ENCODE results near the gene SHISA3.

Gene SHISA3

GRCh38 chr4:42391355-42391664 lies 6.0 kb upstream of the SHISA3 start:
- DNase-seq (ENCODE audit: extremely low read depth in 1 of 2, low read depth in 1 of 2): no peak

- no peak for DNase-seq (ENCODE audit: extremely low read depth in 1 of 2, low read depth in 1 of 2)
These were observed 5.3 kb upstream of the SHISA3 start for GRCh38 chr4:42391981-42392380.

GRCh38 chr4:42392436-42392835 lies 4.9 kb upstream of the SHISA3 start:
- no peak for DNase-seq (ENCODE audit: extremely low read depth in 1 of 2, low read depth in 1 of 2)

GRCh38 chr4:42395595-42395994 lies 1.7 kb upstream of the SHISA3 start:
- DNase-seq (ENCODE audit: extremely low read depth in 1 of 2, low read depth in 1 of 2): no peak

GRCh38 chr4:42396361-42396751 lies 932 bp upstream of the SHISA3 start:
- DNase-seq (ENCODE audit: extremely low read depth in 1 of 2, low read depth in 1 of 2): no peak

GRCh38 chr4:42397635-42398170 lies 415 bp downstream of the SHISA3 start:
- DNase-seq (ENCODE audit: extremely low read depth in 1 of 2, low read depth in 1 of 2): no peak

- no peak for DNase-seq (ENCODE audit: extremely low read depth in 1 of 2, low read depth in 1 of 2)
These were observed 1.0 kb downstream of the SHISA3 start for GRCh38 chr4:42398171-42398870.

- DNase-seq (ENCODE audit: extremely low read depth in 1 of 2, low read depth in 1 of 2): no peak
These were observed 1.6 kb downstream of the SHISA3 start for GRCh38 chr4:42398871-42399331.

GRCh38 chr4:42399393-42399792 lies 2.1 kb downstream of the SHISA3 start:
- DNase-seq (ENCODE audit: extremely low read depth in 1 of 2, low read depth in 1 of 2): no peak

GRCh38 chr4:42401171-42401570 lies 3.9 kb downstream of the SHISA3 start:
- no peak for DNase-seq (ENCODE audit: extremely low read depth in 1 of 2, low read depth in 1 of 2)

GRCh38 chr4:42404001-42404400 lies 6.7 kb downstream of the SHISA3 start:
- DNase-seq (ENCODE audit: extremely low read depth in 1 of 2, low read depth in 1 of 2): no peak

GRCh38 chr4:42410446-42410845 lies 13.2 kb downstream of the SHISA3 start:
- no peak for DNase-seq (ENCODE audit: extremely low read depth in 1 of 2, low read depth in 1 of 2)

- DNase-seq (ENCODE audit: extremely low read depth in 1 of 2, low read depth in 1 of 2): no peak
These were observed 14.5 kb downstream of the SHISA3 start for GRCh38 chr4:42411803-42412202.

GRCh38 chr4:42412251-42412650 lies 15.0 kb downstream of the SHISA3 start:
- DNase-seq (ENCODE audit: extremely low read depth in 1 of 2, low read depth in 1 of 2): no peak

GRCh38 chr4:42415281-42415680 lies 18.0 kb downstream of the SHISA3 start:
- DNase-seq (ENCODE audit: extremely low read depth in 1 of 2, low read depth in 1 of 2): no peak

GRCh38 chr4:42416017-42416416 lies 18.7 kb downstream of the SHISA3 start:
- no peak for DNase-seq (ENCODE audit: extremely low read depth in 1 of 2, low read depth in 1 of 2)

- no peak for DNase-seq (ENCODE audit: extremely low read depth in 1 of 2, low read depth in 1 of 2)
These were observed 20.3 kb downstream of the SHISA3 start for GRCh38 chr4:42417550-42417949.

GRCh38 chr4:42420140-42420539 lies 22.9 kb downstream of the SHISA3 start:
- DNase-seq (ENCODE audit: extremely low read depth in 1 of 2, low read depth in 1 of 2): no peak

- no peak for DNase-seq (ENCODE audit: extremely low read depth in 1 of 2, low read depth in 1 of 2)
These were observed 28.1 kb downstream of the SHISA3 start for GRCh38 chr4:42425146-42426065.

GRCh38 chr4:42428036-42428435 lies 30.7 kb downstream of the SHISA3 start:
- DNase-seq (ENCODE audit: extremely low read depth in 1 of 2, low read depth in 1 of 2): no peak

- no peak for DNase-seq (ENCODE audit: extremely low read depth in 1 of 2, low read depth in 1 of 2)
These were observed 39.8 kb downstream of the SHISA3 start for GRCh38 chr4:42436928-42437565.

All from stimulated activated CD8-positive, alpha-beta memory T cell treated with anti-CD3 and anti-CD28 coated beads, Interleukin-7, amount 100 ng/mL, for 48 hours (primary cell).